Measurements from ENCODE around the gene CDH2. TPM values are rescaled to one million over a fixed set of nuclear protein-coding genes. Genes with fewer than 3 reads are reported as not detected.

Gene CDH2
- total RNA-seq, 1 donor from 2014 or later: not detected

DNA sequence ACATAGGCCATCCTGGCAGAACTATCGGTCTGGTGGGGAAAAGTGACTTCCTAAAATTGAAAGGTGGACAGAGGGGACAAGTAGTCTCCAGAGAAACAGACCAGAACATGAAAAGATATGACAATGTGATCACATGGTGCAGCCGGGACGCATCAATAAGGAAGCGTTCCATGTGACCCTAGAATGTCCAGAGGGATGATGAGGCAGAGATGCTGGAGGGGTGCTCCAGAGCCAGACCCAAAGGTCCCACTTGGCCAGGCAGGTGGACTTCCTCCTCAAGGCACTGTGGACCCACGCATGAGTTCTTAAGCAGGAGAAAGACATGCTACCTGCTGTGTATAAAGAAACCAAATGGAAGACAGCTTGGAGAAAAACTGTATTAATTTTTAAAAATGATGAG is 50.2 kb downstream of the CDH2 start:
- ATAC-seq: no peak

DNA sequence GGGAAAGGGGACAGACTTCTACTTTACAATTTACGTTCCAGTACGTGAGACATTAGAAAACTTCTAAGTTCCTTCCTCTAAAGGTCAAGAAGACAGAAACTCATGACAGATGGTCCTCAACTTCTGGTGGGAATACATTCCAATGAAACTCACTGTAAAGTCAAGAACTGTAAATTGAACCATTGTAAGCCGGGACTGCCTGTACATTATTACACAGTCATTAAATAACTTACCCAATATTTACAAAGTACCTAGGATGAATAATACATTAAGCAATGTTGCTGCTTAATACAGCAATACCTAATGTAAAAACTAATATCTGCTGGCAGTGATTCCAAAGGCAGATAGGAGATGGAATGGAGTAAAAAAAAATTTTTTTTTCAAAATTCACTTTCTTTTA is 51.9 kb downstream of the CDH2 start:
- ATAC-seq: no peak

DNA sequence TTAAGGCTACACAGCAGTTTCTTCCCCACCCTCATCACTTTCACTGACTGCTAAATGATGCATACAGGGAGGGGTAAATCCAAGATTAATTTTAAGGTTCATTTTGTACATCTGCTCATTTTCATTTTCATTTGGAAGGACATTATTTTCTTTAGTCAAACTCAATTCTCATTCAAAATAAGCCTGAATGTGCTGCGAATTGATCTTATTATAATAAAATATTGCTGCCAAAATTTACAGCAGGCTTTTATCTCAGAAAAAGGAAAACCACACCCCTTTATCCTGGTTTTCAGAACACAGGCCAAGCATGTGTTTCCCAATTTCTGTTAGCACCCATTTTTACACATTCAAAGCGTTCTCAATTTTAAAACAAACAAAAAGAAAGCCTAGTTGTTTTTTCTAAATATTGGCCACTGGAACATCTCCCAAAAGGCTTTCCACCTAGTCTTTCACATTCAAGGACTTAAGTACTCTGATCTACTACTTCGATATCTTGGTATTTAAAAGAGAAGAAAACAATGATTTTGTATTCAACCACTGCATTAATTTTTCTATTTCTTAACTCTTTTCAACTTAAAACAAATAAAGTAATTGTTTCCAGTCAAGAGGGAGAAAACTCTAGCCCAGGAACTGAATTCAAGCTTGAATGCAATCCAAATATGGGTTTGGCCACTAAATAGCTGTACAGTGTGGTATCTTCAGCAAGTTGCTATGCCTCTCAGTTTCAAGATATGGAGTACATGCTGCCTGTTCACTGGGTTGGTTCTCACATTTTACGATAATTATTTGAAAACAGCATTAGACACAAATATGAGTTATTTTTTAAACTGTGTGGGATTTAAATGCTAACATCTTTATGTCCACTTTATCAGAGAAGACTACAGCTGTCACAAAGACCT is 52.5 kb downstream of the CDH2 start:
- no peak for ATAC-seq

DNA sequence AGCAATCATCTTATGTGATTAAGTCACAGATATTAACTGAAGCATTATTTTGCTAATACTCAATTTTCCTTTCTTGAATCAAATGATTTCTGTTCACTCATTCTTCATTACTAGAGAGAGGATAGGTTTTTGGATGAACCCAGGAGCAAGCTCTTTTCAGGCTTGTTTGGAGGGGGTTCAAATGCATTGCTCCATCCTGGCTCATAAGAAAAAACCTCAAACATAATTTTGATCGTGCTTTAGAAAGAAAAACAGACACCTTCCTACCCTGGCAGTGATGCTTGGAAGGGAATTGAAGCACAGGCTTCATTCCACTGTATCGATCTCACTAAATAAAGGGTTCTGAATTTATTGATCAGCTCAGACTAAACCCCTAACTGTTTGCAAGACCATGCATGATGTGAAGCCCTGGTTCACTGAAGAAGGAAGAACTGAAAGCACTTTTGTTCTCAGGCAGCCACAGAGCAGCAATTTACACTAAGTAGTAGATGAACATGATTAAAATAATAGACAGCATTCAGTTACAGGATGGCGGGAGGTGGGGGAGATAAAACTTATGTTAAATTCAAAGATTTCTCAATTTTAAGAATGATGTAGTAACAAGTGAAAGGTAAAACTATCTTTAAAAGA is 53.4 kb downstream of the CDH2 start:
- ATAC-seq: no peak

DNA sequence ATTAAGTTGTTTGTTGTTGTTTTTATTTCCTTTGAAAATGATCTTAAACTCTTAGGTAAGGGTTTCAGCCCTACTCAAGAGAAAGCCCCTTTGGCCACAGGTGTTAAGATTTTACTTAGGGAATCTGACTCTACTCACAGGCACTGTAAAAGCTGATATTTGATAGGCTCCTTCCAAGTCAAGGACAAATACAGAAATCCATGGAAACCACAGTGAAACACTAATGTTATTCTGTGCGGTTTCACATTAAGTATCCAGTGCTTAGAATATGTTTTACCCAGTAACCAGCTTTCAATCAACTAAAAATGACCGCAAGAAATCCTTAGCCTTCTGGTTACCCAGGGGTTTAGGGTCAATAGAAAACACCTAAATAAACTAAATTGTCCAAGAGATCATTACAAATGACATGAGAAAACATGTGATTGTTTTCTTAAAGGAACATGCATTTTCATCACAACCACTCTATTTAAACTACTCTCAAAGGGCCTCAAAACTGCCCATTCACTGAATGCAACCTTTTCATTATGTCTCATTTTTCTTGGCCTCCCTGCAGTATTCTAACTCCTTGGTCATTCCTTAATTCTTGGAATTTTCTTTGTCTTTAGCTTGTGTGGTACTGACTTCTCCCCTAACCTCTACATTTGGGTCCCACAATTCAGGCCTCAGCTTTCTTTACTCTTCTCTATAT is 56.0 kb downstream of the CDH2 start:
- ATAC-seq: no peak

DNA sequence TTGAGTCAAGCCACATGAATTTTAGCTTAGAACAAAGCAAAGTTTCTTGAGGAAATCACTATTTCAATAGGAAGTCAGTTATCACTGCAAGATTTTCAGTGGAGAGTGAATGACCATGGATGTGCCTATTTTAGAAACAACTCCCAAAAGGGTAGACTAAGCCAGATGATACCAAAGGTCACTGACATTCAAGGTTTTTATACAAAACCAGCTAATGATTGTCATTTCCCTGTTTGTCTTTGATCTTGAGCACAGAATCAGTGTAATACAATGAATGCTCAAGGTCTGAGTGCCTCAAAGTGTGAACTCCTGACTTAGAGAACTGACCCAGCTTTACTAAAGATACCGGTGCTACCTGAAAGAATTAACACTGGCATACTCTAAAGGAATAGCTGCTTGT is 60.5 kb downstream of the CDH2 start:
- no peak for ATAC-seq

DNA sequence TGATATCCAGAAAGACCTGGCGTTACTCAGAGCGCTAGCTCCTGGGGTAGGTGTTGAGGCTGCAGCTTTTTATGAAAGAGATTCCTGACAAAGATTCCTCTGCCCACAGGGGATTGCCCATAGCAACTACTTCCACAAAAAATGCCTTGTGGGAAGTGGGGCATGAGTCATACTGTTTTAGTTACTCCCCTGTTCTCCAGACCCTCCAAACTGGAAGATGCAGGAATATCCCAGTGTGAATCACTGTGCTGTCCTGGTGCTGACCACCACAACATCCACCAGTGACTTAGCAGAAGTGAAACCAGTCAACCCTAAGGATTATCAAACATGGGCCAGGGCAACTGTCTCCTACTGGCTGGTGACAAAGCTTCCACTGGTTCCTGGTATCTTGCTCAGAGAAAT is 61.8 kb downstream of the CDH2 start:
- no peak for ATAC-seq

DNA sequence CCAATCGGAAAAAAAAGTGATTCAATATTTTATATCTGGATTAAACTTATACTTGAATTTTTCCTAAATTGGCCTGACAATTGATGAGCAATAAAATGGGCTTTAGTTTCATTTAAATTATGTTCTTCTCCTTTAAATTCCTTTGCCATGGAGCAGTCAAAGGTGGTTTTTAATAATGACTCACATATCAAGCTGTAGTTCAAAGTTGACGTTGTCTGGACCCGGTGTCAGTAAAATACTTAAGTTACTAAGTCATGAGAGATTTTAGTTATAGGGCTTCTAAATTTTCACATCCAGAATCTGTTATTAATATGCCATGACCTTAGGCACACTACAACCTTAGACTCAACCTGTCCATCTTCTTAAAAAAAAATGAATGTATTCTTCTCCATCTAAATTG is 62.5 kb downstream of the CDH2 start:
- no peak for ATAC-seq

DNA sequence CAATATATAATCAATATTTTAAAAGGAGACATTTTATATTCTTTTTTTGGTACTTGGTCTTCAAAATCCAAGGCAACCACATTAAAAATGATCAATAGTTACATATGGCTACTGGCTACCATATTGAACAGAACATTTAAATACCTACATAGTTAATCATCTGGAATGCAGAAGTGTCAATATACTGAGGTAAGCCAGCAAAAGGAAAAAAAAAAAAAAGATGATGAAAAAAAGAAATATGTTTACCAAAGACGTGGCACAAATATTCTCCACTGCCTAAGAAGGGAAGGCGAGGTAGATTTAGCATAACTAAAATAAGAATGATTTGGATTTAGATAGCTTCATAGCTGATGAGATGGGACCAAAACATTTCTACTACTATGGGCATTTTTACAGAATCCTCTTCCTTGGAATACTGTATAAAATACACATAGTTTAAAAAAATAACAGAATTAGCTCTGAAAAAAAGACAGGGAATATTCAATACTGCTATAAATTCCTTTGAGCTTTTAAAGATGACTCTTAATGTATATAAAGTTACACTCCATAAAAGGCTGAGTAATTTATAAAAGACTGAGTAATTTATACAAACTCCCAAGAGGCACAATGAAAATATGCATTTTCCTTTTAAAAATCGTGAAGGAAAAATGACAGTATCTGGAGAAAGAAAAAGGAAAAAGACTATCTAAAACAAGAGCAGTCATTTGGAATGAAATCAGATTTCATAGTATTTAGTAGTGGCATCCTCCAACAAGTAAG is 63.5 kb downstream of the CDH2 start:
- no peak for ATAC-seq

DNA sequence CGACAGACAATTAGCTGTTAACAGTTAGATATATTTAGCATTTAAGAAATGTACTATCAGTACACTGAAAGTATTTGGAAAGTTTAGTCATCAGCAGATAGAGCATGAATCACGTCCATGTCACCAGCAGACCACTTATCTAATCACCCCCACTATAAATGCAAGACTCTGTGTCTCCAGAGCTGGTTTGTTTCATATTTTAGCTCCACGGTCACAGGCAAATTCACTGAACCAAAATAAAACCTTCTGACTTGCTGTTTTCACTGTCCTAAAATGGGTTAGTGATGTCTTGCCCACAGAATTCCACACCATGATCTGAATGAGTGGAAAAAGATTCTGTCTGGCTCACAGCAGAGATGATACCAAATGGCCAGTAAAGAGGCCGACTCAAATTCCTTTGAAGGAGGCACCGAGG is 64.9 kb downstream of the CDH2 start:
- no peak for ATAC-seq

DNA sequence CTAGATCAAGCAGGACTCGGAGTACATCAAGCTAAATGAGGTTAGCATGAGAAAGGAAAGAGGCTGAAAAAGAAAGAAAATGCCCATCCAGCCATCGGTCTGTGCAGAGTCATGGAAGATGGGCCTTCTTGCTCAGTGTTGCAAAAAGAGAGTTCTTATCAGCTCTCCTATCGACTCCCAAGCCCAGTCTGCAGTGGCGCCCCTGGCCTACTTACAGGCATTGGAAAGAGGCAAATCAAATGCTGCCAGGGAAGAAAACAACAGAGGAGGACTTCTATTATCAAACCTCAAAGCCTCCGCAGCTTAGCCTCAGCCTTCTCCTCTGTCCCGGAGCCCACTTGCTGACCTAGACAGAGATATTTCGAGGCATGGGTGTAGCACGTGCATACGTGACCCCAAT is 66.0 kb downstream of the CDH2 start:
- no peak for ATAC-seq

DNA sequence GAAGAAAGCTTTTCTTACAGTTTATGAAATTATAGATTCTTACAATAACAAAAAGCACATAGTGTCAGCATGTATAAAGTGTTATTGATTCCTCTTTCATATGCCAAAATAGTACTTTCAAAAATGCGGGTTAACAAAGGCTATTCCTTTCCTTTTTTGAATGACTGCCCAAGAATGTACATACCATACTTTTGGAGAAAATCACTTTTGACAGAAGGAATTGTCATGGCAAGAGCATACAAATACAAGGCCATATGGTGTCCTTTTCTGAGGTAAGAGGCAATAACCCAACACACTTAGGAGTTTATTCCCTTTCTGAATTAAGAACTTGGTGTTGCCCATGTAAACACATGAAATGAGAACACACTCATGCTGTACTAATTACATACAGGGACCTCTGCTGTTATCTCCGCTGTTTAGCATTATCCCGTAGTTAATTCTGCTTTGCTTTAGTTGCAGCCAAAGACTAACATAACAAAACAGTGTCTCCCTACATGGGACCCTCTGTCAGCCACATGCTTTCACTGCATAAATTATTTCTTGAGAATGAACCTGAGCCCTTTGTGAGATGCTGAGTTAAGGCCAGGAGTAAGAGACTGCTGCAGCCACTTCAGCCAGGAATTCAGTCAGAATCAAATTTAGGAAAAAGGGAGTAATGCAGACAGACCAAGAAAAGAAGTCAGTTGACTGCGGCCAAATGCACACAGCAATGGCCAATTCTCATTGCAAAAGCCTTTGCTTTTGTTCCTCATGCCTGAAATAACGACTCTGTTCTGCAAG is 67.0 kb downstream of the CDH2 start:
- ATAC-seq: no peak

DNA sequence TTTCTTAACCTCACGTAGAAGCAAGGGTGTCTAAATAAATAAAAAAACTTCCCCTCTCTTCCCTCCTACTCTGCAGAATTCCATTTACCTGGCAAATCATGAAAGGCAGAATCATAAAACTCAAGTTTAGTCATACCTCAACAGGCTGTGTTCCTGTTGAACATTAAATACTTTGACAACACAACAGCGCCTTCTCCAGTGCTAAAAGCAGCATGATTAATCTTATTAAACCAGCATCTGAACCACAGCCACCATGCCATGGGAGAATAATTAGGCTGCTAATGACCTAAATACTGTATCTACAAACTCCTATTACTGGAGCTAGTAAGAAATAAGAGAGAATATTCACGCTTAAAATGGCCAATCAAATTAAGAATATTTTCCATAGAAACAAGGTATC is 68.1 kb downstream of the CDH2 start:
- ATAC-seq: no peak

DNA sequence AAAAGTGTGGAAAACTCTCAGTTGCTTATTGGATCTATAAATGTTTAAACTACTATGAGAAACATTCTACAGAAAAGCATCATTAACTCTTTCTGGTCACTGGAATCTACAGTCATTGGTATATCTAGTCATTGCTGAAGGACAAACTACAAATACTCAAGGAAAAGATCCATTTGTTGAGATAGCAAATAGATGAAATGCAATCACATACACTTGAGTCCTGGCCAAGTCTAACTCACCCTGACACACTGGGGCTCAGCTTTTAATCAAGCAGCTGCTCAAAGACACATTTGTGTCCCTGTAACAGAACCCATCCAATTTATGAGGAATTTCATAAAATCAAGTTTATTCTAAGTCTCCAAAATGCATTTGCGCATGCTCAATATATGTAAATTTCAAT is 68.7 kb downstream of the CDH2 start:
- ATAC-seq: no peak

DNA sequence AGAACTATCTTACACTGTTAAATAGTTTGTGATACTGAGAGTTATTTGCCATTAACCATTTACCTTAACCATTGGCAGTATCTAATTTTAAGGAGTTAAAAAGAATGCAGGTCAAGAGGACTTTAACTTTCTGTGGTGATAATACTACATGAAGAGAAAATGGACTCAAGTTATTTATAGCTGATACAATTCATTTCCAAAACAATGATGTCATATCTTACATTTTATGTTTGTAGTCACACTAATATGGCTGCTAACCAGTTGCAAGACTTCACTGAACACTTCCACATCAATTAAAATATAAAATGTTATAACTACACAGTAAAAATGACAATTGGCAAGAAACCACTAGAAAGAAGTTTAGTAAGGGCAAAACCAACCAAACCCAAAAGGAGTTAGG is 77.7 kb downstream of the CDH2 start:
- ATAC-seq: no peak

DNA sequence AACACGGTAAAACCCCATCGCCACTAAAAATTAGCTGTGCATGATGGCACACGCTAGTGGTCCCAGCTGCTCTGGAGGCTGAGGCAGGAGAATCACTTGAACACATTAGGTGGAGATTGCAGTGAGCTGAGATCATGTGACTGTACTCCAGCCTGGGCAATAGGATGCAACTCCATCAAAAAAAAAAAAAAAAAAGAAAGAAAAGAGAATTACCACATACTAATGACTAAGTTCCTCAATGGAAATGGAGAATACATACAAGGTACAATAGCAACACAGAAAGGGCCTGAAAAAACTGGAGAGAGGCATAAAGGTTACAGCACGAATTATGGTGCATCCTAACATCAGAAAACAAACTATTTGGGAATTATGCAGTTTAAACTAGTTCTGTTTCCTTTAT is 81.3 kb downstream of the CDH2 start:
- no peak for ATAC-seq

DNA sequence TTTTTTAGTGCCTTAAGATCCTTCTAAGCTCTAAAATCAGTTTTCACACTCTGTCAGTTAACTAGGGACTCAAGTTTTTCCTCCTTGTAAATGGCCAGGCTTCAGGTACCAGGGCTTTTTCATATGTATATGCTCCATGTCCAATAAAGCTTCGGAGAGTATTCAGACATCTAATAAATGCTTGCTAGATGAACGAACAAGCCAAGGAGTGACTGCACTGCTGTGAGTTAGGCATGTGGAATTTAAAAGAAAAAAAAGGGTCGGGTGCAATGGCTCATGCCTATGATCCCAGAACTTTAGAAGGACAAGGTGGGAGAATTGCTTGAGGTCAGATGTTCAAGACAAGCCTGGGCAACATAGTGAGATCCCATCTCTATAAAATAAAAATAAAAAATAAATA is 81.9 kb downstream of the CDH2 start:
- no peak for ATAC-seq

DNA sequence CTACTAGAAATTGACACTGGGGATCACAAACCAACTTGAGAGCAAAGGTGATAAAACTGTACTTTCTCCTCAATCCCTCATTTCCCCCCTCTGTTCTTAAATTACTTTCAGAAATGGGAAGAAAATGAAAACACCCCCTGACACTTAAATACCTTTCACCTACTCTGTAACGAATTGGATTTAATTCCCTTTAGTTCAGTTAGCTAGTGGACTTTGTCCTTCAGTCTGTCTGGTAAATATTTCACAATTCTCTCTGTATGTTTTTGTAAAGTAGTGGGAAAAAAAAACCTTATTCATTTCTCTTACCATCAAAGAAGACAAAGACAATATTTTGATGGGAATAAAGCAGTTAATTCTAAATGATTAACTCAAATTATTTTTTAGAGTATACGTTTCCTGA is 85.7 kb downstream of the CDH2 start:
- ATAC-seq: no peak

DNA sequence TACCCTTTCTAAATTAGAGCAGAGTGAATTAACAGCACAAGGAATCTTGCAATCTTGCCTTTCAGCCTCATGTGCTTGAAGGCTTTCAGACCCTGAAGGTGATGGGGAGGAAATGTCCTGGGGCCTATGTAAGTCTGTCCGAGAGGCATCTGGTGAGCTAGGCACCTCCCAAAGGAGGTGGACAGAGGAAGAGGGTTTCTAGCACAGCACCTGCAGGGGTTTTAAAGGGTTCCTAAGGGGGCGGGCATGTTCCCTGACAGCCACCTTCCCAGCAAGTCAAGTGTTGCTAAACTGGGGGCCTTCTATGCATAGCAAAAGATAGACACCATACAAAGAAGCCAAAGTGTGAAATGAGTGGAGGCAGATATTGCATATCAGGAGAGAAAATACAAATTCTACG is 88.5 kb downstream of the CDH2 start:
- ATAC-seq: no peak

DNA sequence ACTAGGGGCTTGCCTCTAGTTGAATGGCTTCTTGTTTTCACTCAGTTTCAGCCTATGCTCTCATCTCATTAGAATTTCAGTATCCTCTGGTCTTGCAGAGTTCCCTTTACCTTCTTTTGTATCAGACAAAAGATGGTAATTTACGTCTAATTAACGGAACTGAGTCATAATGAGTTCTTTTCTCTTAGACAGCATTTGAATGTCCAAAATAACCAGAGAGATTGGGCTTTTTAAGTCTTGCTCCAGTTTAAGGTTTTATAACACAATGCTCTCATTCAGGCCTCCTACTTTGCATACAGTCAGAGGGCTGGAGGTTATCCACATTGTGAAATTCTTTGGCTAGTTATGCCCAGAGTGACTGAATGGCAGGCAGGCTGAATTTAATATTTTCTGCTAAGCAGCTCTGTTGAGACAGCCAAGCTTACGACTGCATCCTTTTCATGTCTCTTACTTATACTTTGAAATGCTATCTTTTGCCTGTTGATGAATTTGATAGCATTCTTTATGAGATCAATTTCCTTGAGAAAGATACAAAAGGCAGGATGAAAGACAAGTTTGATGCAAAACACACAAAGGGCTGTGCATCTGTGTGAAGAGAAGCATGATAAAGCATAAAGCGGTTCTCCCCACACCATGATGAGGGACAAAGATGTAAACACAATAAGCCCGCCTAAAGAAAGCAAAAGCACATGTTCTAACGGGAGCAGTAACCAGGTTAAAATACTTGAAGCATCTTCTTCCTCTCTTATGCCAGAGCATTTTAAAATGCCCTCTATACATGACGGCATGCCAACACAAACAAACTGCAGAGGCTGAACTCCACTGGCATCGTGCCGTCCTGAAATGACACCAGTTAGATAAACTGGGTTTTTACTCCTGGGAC is 90.0 kb downstream of the CDH2 start:
- ATAC-seq: no peak

DNA sequence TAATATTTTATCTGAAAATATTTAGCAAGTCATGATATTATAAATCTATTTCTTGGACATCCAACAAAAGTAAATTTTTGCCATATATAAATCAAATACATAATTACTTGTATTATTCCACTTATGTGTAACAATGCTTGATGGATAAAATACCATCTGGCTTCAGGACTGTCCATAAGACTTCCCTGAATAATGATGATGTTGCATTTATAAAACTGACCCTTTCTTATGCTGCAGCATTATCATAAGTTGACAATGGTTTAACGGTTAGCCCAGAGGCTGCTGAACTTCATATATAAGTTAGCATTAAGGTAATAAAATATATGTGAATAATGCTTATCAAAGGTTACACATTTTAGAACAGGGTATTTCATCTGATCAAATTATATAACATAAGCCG is 95.4 kb downstream of the CDH2 start:
- ATAC-seq: no peak
